Measurements from ENCODE around the gene NT5C3B. TPM values are rescaled to one million over a fixed set of nuclear protein-coding genes. Genes with fewer than 3 reads are reported as not detected.

NT5C3B gene
- total RNA-seq, 2 donors from 2014 or later, result 19.5 to 20.2 TPM

- Histone ChIP-seq H3K27me3 (no peaks in the 10 kb centered on the region), H3K36me3 (no peaks in the 10 kb centered on the region), H3K9ac (ENCODE audit: low read depth in 2 of 2, low read length in 2 of 2) (no peak overlapping the region), H3K4me1 (no peaks in the 10 kb centered on the region), H3K4me3 (no peak overlapping the region), H3K9me3 (no peaks in the 10 kb centered on the region), H3K27ac (no peak overlapping the region)
- intact Hi-C loops (cut with DNase I), result no loop called here
- TF ChIP-seq CTCF (IDR thresholded peaks at IDR 0.05), result no peak
- DNase-seq, result no peak
These were observed 18.0 kb downstream of the NT5C3B start for GRCh38 chr17:41818024-41818423.

- no peaks in the 10 kb centered on the region for H3K36me3 ChIP-seq
- H3K4me3 ChIP-seq, result no peak overlapping the region
- DNase-seq, result no peak
- peaks cover 6% of the 10 kb centered on the region for H3K4me1 ChIP-seq
- intact Hi-C loops (cut with DNase I), result no loop called here
- no peaks in the 10 kb centered on the region for H3K9me3 ChIP-seq
- no peak overlapping the region for H3K27ac ChIP-seq
- no peaks in the 10 kb centered on the region for H3K27me3 ChIP-seq
- no peak overlapping the region for H3K9ac ChIP-seq (ENCODE audit: low read depth in 2 of 2, low read length in 2 of 2)
- no peak for TF ChIP-seq CTCF (IDR thresholded peaks at IDR 0.05)
These were observed 19.3 kb downstream of the NT5C3B start for GRCh38 chr17:41816637-41817320.

DNA sequence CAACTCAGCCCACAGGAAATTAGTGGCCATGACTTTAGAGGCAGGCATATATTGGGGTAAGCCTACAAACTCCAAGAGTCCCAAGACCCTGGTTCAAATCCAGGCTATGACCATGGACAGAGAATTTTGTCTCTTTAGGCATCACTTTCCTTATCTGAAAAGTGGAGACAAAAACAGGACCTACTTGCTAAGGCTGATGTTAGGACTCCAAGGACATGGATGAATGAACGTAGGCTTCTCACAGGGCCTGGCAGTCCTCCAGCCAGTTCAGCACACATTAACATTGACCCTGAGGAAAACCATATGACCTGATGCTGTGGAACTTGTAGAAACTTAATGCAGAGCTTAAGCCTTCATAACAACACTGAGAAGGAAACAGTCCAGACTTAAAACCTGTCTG lies 21.8 kb downstream of the NT5C3B start:
- DNase-seq, result no peak
- Histone ChIP-seq H3K9me3 (no peaks in the 10 kb centered on the region), H3K4me1 (peaks cover 19% of the 10 kb centered on the region), H3K4me3 (no peak overlapping the region), H3K27ac (no peak overlapping the region), H3K36me3 (no peaks in the 10 kb centered on the region), H3K27me3 (no peaks in the 10 kb centered on the region), H3K9ac (ENCODE audit: low read depth in 2 of 2, low read length in 2 of 2) (no peak overlapping the region)
- TF ChIP-seq CTCF (IDR thresholded peaks at IDR 0.05), result no peak
- intact Hi-C loops (cut with DNase I), result no loop called here

DNA sequence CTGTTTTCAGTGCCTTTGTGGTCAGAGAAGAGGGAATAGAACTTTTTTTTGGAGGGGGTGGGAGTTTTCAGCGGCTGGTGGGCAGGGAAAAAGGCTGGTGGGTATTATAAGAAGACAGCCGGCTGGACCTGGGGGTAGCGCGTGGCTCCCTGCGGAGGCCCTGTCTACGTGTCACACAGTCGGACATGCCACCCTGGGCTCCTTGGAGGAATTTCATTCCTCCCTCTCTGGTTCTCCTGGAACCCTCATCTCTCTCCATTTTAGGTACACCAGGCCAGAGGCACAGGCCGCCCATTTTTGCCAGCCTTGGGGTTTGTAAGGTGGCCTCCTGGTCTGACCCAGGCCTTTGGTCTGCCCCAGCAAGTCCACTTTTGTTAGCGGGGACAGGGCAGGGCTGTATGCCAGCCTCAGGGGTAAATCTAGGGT lies 22.3 kb downstream of the NT5C3B start:
- H3K9me3 ChIP-seq, result no peaks in the 10 kb centered on the region
- H3K36me3 ChIP-seq, result no peaks in the 10 kb centered on the region
- H3K27ac ChIP-seq, result no peak overlapping the region
- no peak for DNase-seq
- H3K27me3 ChIP-seq, result no peaks in the 10 kb centered on the region
- H3K4me3 ChIP-seq, result no peak overlapping the region
- TF ChIP-seq CTCF (IDR thresholded peaks at IDR 0.05), result no peak
- H3K9ac ChIP-seq (ENCODE audit: low read depth in 2 of 2, low read length in 2 of 2), result no peak overlapping the region
- peaks cover 19% of the 10 kb centered on the region for H3K4me1 ChIP-seq
- intact Hi-C loops (cut with DNase I), result no loop called here

DNA sequence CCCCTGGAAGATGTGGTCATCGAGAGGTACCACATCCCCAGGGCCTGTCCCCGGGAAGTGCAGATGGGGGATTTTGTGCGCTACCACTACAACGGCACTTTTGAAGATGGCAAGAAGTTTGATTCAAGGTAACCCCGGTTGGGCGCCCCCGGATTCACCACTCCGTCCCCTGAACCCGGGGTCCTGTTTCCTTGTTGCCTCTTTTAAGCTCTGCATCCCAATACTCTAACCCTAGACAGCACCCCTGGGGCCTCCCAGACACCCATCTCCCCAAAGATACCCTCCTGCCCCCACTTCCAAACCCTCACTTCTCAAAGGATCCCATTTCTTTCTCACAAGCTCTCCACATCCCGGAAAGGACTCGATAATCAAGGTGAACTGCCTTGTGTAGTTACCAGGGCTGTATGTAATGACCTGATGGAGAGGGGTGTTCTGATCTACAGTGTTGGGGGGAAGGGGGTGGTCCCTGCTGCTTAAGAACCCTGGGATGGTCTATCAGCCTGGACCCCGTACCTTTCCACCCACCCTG lies 22.8 kb downstream of the NT5C3B start:
- H3K4me3 ChIP-seq, result peak overlapping the region; percentile 79
- H3K36me3 ChIP-seq, result no peaks in the 10 kb centered on the region
- no peaks in the 10 kb centered on the region for H3K27me3 ChIP-seq
- H3K4me1 ChIP-seq, result peaks cover 19% of the 10 kb centered on the region
- intact Hi-C loops (cut with DNase I), result no loop called here
- no peaks in the 10 kb centered on the region for H3K9me3 ChIP-seq
- TF ChIP-seq CTCF (IDR thresholded peaks at IDR 0.05), result no peak
- H3K27ac ChIP-seq, result no peak overlapping the region
- no peak for DNase-seq
- no peak overlapping the region for H3K9ac ChIP-seq (ENCODE audit: low read depth in 2 of 2, low read length in 2 of 2)
